ENCODE data around the gene RNF152. TPM values are rescaled to one million over a fixed set of nuclear protein-coding genes. Genes with fewer than 3 reads are reported as not detected.

Gene RNF152
- total and polyA plus RNA-seq, 3 experiments from 2014 or later: 0.13 to 0.38 TPM; not detected in 1

DNA sequence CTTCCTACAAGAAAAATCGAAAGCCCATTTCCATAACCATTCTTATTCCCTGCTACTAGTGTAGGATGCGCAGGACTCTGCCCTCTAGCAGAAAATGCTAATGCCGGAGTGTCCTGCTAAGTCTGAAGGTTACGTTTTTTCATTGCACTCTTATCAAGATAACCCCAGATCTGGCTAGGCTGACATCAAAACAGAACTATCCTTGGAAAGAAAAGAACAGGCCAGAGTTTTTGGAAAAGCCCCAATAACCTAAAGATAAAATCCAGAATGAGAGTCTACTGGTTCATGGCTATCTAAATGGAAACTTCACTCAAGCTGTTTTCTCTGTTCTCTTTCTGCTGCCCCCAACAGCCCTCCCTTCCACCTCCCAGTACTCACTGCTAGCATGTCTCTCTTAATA is 913 bp downstream of the RNF152 start:
- Mint-ChIP-seq H3K27ac (no peak overlapping the region), H3K4me3 (peak overlapping the region in 4 of 7 donors; percentile 29 to 91 (median 86)), H3K4me1 (peaks cover 9 to 18% (median 12%) of the 10 kb centered on the region in 3 donors), H3K36me3 (no peaks in the 10 kb centered on the region), H3K9me3 (no peaks in the 10 kb centered on the region), H3K27me3 (peaks cover 35 to 52% of the 10 kb centered on the region in 2 donors)
- H3K9me3 ChIP-seq (ENCODE audit: low read length): no peaks in the 10 kb centered on the region
- ChIA-PET CTCF (no interaction called here), POLR2A (no interaction called here)
- no peak overlapping the region for H3K27ac ChIP-seq (ENCODE audit: low read depth, low read length)
- H3K4me1 ChIP-seq (ENCODE audit: insufficient read depth, low read length): peaks cover 7% of the 10 kb centered on the region
- H3K4me3 ChIP-seq (ENCODE audit: low read length): no peak overlapping the region
- H3K36me3 ChIP-seq (ENCODE audit: insufficient read depth, low read length): no peaks in the 10 kb centered on the region
- DNase-seq: no peak
- no peaks in the 10 kb centered on the region for H3K27me3 ChIP-seq (ENCODE audit: insufficient read depth, low read length, poor library complexity, severe bottlenecking)

DNA sequence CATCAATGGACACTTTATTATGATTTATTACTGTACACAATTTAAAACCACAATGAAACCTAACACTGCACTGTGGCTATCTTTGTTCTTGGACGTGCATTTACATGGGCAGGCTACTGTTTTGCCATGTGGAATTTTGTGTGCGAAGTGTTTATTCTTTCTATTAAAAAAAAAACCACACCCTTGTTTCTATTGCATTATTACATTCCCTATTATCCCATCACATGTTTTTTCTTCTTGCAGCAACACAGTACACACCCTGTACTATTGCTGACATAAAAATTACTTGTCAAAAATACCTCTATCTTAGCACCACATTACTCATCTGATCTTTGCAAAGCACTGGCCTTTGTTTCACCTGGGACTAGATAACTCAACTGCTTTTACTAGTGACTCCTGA is 1.5 kb downstream of the RNF152 start:
- Histone ChIP-seq H3K4me3 (ENCODE audit: low read length) (no peak overlapping the region), H3K4me1 (ENCODE audit: insufficient read depth, low read length) (peaks cover 7% of the 10 kb centered on the region), H3K36me3 (ENCODE audit: insufficient read depth, low read length) (no peaks in the 10 kb centered on the region), H3K27ac (ENCODE audit: low read depth, low read length) (no peak overlapping the region), H3K27me3 (ENCODE audit: insufficient read depth, low read length, poor library complexity, severe bottlenecking) (no peaks in the 10 kb centered on the region), H3K9me3 (ENCODE audit: low read length) (no peaks in the 10 kb centered on the region)
- Mint-ChIP-seq H3K4me3 (no peak overlapping the region), H3K4me1 (peaks cover 9 to 18% (median 12%) of the 10 kb centered on the region in 3 donors), H3K27ac (no peak overlapping the region), H3K9me3 (no peaks in the 10 kb centered on the region), H3K36me3 (no peaks in the 10 kb centered on the region), H3K27me3 (peaks cover 31 to 46% of the 10 kb centered on the region in 2 donors)
- POLR2A ChIA-PET: no interaction called here
- DNase-seq: no peak
- CTCF ChIA-PET: no interaction called here

DNA sequence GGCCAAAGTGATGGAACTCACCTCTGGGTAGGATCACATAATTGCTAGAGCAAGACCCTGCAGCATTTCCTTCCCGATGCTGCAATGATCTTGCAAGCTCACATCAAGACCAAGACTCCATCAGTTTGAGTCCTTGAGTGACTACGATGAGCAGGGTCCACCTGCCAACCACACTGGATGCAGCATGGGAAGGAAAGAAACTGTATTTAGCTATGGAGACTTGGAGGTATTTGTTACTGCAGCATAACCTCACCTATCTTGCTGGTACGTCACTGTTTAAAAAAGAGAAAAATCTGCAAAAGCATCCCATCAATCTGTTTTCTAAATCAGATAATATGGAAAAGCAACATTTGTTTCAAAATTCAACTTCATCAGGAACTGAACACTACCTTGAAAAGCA is 2.5 kb downstream of the RNF152 start:
- ChIA-PET CTCF (no interaction called here), POLR2A (no interaction called here)
- no peaks in the 10 kb centered on the region for H3K36me3 Mint-ChIP-seq
- Histone ChIP-seq H3K9me3 (ENCODE audit: low read length) (no peaks in the 10 kb centered on the region), H3K36me3 (ENCODE audit: insufficient read depth, low read length) (no peaks in the 10 kb centered on the region), H3K27me3 (ENCODE audit: insufficient read depth, low read length, poor library complexity, severe bottlenecking) (no peaks in the 10 kb centered on the region), H3K27ac (ENCODE audit: low read depth, low read length) (no peak overlapping the region), H3K4me1 (ENCODE audit: insufficient read depth, low read length) (peaks cover 7% of the 10 kb centered on the region), H3K4me3 (ENCODE audit: low read length) (no peak overlapping the region)
- H3K27me3 Mint-ChIP-seq: peaks cover 25 to 42% of the 10 kb centered on the region in 2 donors
- peak overlapping the region in 1 of 7 donors; percentile 39 for H3K4me3 Mint-ChIP-seq
- no peak for DNase-seq
- H3K9me3 Mint-ChIP-seq: no peaks in the 10 kb centered on the region
- H3K27ac Mint-ChIP-seq: no peak overlapping the region
- peaks cover 9 to 18% (median 12%) of the 10 kb centered on the region in 3 donors for H3K4me1 Mint-ChIP-seq

DNA sequence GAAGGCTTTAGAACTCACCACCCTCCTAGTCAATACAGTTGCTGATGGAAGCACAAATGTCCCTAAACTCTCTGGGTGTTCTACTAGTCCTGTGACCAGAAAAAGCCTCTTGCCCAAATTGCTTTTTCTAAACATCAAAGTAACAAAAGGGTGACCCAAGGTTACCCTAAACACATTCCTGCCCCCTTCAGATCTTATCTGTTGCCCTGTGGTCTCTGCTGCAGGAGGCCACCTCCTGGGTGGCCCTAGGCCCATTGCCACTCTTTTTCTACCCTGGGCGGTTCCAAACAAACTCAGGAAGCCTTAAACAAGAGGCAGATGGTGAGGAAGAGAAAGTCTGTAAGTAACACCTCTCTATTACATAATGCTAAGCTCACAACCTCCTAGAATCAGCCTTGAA is 3.3 kb downstream of the RNF152 start:
- Mint-ChIP-seq H3K27ac (peak overlapping the region in 1 of 8 donors; percentile 3), H3K27me3 (peaks cover 22 to 36% of the 10 kb centered on the region in 2 donors), H3K4me1 (peaks cover 7 to 13% (median 12%) of the 10 kb centered on the region in 3 donors), H3K36me3 (no peaks in the 10 kb centered on the region), H3K4me3 (no peak overlapping the region), H3K9me3 (no peaks in the 10 kb centered on the region)
- no peak overlapping the region for H3K27ac ChIP-seq (ENCODE audit: low read depth, low read length)
- DNase-seq: no peak
- CTCF ChIA-PET: no interaction called here
- no peak overlapping the region for H3K4me3 ChIP-seq (ENCODE audit: low read length)
- POLR2A ChIA-PET: no interaction called here
- no peaks in the 10 kb centered on the region for H3K4me1 ChIP-seq (ENCODE audit: insufficient read depth, low read length)
- H3K36me3 ChIP-seq (ENCODE audit: insufficient read depth, low read length): no peaks in the 10 kb centered on the region
- H3K9me3 ChIP-seq (ENCODE audit: low read length): no peaks in the 10 kb centered on the region
- no peaks in the 10 kb centered on the region for H3K27me3 ChIP-seq (ENCODE audit: insufficient read depth, low read length, poor library complexity, severe bottlenecking)

DNA sequence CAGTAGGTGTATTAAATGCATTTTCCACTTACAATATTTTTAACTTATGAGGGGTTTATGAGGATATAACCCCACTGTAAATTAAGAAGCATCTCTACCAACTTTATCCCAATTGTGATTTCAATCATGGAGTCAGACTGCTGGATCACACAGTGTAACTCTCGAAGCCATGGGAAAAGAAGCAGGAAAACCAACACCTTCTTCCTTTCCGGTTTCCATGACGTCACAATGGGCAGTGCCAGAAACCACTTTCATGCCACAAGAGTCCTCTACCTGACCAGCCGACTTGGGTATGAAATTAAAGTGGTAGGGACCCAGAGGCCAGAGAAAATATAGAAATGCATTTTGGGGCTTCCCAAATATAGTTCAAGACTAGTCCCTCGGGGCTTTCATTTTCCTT is 4.2 kb downstream of the RNF152 start:
- DNase-seq: no peak
- CTCF ChIA-PET: no interaction called here
- H3K9me3 Mint-ChIP-seq: no peaks in the 10 kb centered on the region
- H3K27me3 ChIP-seq (ENCODE audit: insufficient read depth, low read length, poor library complexity, severe bottlenecking): no peaks in the 10 kb centered on the region
- no peaks in the 10 kb centered on the region for H3K36me3 Mint-ChIP-seq
- H3K27ac Mint-ChIP-seq: no peak overlapping the region
- no peak overlapping the region for H3K4me3 Mint-ChIP-seq
- peaks cover 7 to 13% (median 12%) of the 10 kb centered on the region in 3 donors for H3K4me1 Mint-ChIP-seq
- no peaks in the 10 kb centered on the region for H3K9me3 ChIP-seq (ENCODE audit: low read length)
- H3K27me3 Mint-ChIP-seq: peaks cover 22 to 36% of the 10 kb centered on the region in 2 donors
- no peaks in the 10 kb centered on the region for H3K36me3 ChIP-seq (ENCODE audit: insufficient read depth, low read length)
- POLR2A ChIA-PET: no interaction called here
- H3K4me1 ChIP-seq (ENCODE audit: insufficient read depth, low read length): no peaks in the 10 kb centered on the region
- no peak overlapping the region for H3K4me3 ChIP-seq (ENCODE audit: low read length)
- no peak overlapping the region for H3K27ac ChIP-seq (ENCODE audit: low read depth, low read length)

DNA sequence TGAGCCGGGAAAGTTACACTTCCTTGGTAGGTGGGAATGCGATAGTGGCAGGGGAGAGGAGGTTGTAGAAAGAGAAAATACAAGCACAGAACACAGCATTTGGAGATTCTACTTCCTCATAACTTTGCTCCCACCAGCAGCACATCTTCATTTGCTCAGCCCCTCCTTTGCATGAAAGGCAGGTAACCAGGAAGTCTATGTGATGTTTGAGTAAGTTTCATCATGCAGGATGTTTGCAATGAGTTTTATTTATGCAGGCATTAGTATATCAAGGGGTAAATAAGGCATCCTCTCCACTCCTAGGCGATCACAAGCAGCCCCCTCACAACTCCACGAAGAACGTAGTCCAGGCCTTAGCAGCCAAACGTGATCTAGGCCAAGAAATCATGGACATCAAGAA is 5.0 kb downstream of the RNF152 start:
- Histone ChIP-seq H3K9me3 (ENCODE audit: low read length) (no peaks in the 10 kb centered on the region), H3K4me1 (ENCODE audit: insufficient read depth, low read length) (no peaks in the 10 kb centered on the region), H3K27ac (ENCODE audit: low read depth, low read length) (no peak overlapping the region), H3K36me3 (ENCODE audit: insufficient read depth, low read length) (no peaks in the 10 kb centered on the region), H3K4me3 (ENCODE audit: low read length) (no peak overlapping the region), H3K27me3 (ENCODE audit: insufficient read depth, low read length, poor library complexity, severe bottlenecking) (no peaks in the 10 kb centered on the region)
- H3K4me1 Mint-ChIP-seq: peaks cover 3 to 8% (median 7%) of the 10 kb centered on the region in 3 donors
- no peaks in the 10 kb centered on the region for H3K9me3 Mint-ChIP-seq
- ChIA-PET POLR2A (no interaction called here), CTCF (no interaction called here)
- H3K36me3 Mint-ChIP-seq: no peaks in the 10 kb centered on the region
- H3K4me3 Mint-ChIP-seq: no peak overlapping the region
- H3K27ac Mint-ChIP-seq: no peak overlapping the region
- no peak for DNase-seq
- H3K27me3 Mint-ChIP-seq: peaks cover 16 to 32% of the 10 kb centered on the region in 2 donors

DNA sequence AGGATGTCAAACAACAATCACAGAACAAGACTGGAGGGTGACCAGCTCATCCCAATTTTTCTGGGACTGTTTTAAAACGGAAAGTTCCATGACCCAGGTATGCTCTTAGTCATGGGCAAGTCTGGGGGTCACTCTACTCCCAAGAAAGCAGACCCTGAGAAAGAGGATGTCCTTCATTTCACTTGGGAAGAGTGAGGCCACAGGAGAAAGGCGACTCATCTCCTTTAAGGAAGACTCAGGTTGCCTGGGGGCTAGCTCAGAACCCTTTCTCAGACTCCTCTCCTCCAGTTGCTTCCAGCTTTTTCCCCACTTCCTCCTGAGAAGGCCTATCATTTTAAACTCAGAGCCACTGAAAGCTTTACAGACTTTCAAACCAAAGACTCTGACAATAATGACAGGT is 9.3 kb downstream of the RNF152 start:
- Histone ChIP-seq H3K27ac (ENCODE audit: low read depth, low read length) (no peak overlapping the region), H3K27me3 (ENCODE audit: insufficient read depth, low read length, poor library complexity, severe bottlenecking) (no peaks in the 10 kb centered on the region), H3K4me3 (ENCODE audit: low read length) (no peak overlapping the region), H3K36me3 (ENCODE audit: insufficient read depth, low read length) (no peaks in the 10 kb centered on the region), H3K9me3 (ENCODE audit: low read length) (no peaks in the 10 kb centered on the region), H3K4me1 (ENCODE audit: insufficient read depth, low read length) (no peaks in the 10 kb centered on the region)
- H3K27ac Mint-ChIP-seq: no peak overlapping the region
- no peaks in the 10 kb centered on the region for H3K4me1 Mint-ChIP-seq
- no peak overlapping the region for H3K4me3 Mint-ChIP-seq
- no peaks in the 10 kb centered on the region for H3K9me3 Mint-ChIP-seq
- ChIA-PET CTCF (interaction anchor here (1.5 kb wide), 1 partner anchor 9 kb away, joined by 6 read pairs; no protein-coding TSS in a partner anchor), POLR2A (no interaction called here)
- no peak for DNase-seq
- H3K27me3 Mint-ChIP-seq: peaks cover 7 to 9% of the 10 kb centered on the region in 2 donors
- H3K36me3 Mint-ChIP-seq: no peaks in the 10 kb centered on the region

DNA sequence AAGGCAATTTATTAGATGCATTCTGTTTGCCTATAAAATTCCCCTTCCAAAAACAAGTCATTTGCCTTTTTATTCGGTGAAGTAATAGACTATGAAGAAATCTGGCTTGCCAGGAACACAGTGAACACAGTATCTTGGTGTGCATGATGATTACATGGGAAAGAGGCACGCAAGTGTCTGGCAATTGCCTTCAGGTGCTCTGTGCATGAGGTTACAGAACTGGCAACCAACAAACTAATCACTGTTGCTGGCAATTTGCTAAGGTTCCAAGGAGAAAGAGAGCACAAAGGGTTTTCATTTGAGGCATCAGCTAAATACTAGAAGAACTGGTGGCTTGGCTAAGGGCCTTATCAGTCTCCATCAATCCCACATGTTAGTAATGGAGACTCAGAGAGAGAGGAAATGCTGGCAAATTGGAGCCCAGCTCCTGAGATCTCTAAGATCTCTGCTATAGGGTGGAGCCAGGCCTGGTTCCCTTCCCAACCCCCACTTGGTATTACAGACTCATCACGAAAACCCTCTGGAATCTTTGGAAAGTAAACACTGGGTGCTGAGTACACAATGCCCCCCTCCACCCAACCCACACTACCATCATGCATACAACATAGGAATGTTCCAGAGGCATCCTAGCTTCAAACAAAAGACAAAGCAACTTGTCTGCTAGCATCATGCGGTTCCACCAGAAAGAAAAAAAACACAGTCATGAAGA is 10.4 kb downstream of the RNF152 start:
- H3K9me3 ChIP-seq (ENCODE audit: low read length): no peaks in the 10 kb centered on the region
- H3K27ac Mint-ChIP-seq: no peak overlapping the region
- no peak for DNase-seq
- ChIA-PET POLR2A (no interaction called here), CTCF (no interaction called here)
- no peak overlapping the region for H3K27ac ChIP-seq (ENCODE audit: low read depth, low read length)
- H3K4me3 Mint-ChIP-seq: no peak overlapping the region
- no peaks in the 10 kb centered on the region for H3K9me3 Mint-ChIP-seq
- H3K4me3 ChIP-seq (ENCODE audit: low read length): no peak overlapping the region
- H3K36me3 Mint-ChIP-seq: no peaks in the 10 kb centered on the region
- H3K4me1 Mint-ChIP-seq: no peaks in the 10 kb centered on the region
- no peaks in the 10 kb centered on the region for H3K36me3 ChIP-seq (ENCODE audit: insufficient read depth, low read length)
- peaks cover 7 to 9% of the 10 kb centered on the region in 2 donors for H3K27me3 Mint-ChIP-seq
- H3K4me1 ChIP-seq (ENCODE audit: insufficient read depth, low read length): no peaks in the 10 kb centered on the region
- no peaks in the 10 kb centered on the region for H3K27me3 ChIP-seq (ENCODE audit: insufficient read depth, low read length, poor library complexity, severe bottlenecking)
